GM18519 (cell line): Measurements from ENCODE around the gene LAMA3.

Source experiments
- ATAC-seq: cut with Tn5 transposase; IDR thresholded peaks from one replicate; pipeline ENCODE4 v1.9.1; 2021; ENCODE audit warnings: mild to moderate bottlenecking, moderate library complexity; ENCODE audit not compliant: unreplicated experiment, low FRiP score

LAMA3 gene

GRCh38 chr18:23758281-23758680, 69.0 kb downstream of the LAMA3 start:
- ATAC-seq = no peak

- ATAC-seq = no peak
These were observed 72.7 kb downstream of the LAMA3 start for GRCh38 chr18:23761941-23762340.

DNA sequence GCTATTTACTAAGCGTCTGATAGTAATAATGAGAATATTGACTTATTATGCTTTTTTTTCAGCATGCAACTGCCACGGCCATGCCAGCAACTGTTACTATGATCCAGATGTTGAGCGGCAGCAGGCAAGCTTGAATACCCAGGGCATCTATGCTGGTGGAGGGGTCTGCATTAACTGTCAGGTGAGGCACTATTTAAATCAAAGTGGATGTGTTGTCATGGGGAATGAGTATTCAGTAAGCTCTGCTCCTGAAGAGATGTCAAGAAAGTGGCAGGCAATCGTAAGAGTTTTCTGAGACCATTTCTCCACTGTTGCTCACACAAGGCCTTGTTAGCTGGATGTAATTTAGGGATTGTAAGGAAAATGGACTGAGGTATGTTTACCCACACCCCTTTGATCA, 74.1 kb downstream of the LAMA3 start:
- ATAC-seq = no peak

- no peak for ATAC-seq
These were observed 76.7 kb downstream of the LAMA3 start for GRCh38 chr18:23765931-23766330.

GRCh38 chr18:23772327-23773024, 83.2 kb downstream of the LAMA3 start:
- ATAC-seq = no peak

- no peak for ATAC-seq
These were observed 87.1 kb downstream of the LAMA3 start for GRCh38 chr18:23776306-23776705.

DNA sequence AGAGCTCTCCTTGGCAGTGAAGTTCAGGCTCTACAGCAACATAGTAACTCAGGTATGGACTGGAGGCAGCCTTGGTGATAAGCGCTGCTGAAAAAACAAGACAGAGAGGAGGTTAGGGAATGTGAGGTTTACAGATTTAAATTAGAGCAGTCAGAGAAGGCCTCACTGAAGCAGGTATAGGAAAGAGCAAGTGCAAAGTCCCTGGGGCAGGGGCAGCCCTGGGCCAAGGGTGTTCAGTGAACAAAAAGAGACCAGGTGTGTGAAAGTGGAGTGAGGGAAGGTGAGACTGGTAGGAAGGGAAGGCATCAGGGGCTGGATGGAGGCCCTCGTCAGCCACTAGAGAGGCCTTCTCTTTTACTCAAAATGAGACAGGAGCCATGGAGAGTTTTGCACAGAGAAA, 89.6 kb downstream of the LAMA3 start:
- no peak for ATAC-seq

DNA sequence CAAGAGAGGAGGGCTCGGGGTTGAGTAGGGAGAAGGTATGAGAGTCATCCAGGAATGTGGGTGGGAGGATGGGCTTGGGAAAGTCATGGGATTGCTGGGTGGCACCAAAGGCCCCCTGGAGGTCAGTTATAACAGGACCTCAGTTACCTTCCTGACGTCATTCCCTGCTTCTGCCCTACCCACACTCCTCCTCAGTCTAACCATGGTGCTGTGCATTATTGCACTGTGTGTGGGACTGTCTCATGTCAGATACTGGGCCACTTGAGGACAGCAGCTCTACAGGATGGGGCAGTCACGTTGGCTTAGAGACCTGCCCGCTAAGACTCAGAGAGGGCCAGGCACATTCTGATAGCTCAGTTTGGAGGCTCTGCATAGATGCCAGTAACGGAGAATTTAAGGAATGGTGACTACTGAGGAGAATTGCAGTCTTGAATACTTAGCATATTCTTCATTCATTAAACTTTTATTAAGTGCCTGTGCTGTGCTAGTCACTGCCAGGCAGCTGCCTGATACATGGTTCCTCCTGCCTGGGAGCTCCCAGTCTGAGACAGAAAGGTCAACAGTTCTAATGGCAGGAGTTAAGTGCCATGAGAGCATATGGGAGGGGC, 90.5 kb downstream of the LAMA3 start:
- ATAC-seq = no peak

DNA sequence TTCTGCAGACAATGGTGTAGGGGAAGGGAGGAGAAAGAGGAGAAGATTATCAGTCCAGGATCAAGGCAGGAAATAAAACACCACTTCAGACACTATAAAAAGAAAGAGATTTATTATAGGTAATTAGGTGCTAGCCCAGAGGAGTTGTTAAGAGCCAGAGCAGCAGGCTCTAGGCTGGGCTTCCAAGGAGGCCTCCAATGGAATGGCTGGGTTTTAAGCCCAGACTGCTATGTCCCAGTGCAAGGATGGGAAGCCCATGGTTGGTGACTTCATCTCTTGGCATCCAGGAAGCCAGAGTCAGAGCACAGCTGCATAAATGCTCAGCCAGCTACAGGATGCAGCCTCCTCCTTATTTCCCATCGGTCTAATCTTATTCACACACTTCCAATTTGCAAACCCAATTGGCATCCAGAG, 95.6 kb downstream of the LAMA3 start:
- ATAC-seq = no peak

DNA sequence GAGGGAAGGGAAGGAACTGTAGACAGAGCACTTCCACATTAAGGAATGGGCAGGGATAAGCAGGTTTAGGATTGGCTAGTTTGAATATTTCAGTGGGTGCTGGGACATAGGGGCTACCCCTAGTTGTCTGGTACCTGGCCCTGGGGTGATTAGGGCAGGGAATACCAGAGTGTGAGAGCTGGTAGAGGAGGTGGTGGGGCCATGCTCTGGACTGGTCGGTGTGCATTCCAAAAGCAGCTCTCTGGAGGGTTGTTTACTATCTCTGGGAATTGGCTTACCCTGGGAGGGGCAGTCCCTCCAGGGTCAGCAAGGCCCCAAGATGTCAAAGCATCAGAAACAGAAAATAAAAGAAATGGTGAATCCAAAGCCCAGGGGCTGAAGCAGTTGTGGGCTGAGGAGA, 103.8 kb downstream of the LAMA3 start:
- no peak for ATAC-seq

- ATAC-seq = no peak
These were observed 105.0 kb downstream of the LAMA3 start for GRCh38 chr18:23793985-23794867.

DNA sequence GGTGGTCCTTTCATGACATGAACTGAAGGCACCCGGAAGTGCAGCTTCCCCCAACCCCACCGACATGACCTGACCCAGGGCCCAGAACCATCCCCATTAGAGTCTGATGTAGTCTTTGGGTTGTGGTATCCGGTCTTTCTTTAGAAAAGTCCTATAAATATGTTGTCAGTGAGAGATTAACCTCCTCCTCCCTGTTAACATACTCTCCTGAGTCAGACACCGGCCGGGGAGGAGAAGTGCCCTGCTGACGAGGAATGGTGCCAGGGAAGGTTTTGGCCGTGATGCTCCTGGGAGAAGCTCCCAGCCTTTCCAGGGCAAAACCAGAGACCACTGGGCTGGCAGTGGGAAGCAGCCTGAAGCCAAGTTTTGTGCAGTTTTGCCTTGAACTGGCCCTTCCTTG, 109.0 kb downstream of the LAMA3 start:
- ATAC-seq = no peak

DNA sequence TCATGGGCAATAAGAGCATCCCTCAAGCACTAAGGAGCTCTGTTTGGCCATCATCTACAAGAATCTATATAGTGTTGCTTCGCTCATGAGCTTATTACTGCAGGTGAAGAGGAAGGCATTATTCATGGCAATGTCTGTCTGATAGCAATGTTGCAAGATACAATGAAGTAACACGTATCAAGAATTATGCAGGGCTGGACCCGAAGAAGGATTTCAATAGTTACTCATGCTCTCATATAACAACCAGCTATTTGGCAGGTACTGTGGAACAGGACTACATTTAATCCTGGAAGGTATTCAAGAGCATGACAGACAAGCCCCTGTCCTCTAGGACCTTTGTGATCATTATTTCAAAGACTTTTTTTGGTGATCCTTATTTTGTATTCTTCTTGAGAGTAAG, 109.6 kb downstream of the LAMA3 start:
- no peak for ATAC-seq

GRCh38 chr18:23799540-23799939, 110.3 kb downstream of the LAMA3 start:
- ATAC-seq = no peak

GRCh38 chr18:23800902-23801301, 111.6 kb downstream of the LAMA3 start:
- no peak for ATAC-seq

- no peak for ATAC-seq
These were observed 113.6 kb downstream of the LAMA3 start for GRCh38 chr18:23802817-23803216.

GRCh38 chr18:23803755-23804154, 114.5 kb downstream of the LAMA3 start:
- ATAC-seq = no peak

DNA sequence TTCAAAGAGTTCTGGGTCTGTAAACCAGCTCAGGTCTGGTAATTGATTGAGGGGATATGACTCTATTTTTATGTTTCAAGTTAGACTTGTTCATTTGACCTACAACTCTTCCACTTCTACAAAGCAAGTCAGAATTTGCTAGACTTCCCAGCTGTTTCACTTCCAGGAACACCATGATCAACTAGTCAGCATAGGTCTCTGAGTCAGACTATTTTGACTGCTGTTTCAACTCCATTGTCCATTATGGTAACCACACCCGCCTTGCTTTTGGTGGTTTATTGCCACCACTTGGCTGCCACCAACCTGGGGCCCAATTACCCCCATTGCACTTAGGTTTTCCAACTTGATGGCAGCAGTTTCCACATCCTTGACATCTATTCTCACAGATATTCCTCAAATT, 116.6 kb downstream of the LAMA3 start:
- ATAC-seq = no peak

DNA sequence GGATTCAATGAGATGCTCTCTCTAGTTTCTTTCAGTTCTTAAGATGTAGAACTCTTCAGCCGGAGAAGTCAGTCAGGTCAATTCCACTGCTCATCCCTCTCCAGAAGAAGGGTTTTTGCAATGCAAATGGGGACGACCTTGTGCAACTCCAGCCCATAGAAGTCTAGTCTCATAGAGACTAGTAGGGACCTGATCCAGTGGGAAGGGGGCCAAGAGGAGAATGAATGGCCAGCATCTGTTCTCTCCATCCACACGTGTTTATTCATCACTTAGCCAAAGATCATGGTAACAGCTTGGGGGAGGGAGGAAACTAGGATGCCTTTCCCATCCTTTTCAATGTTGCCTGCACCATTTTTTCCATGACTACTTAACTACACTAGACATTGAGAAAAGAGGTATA, 120.2 kb downstream of the LAMA3 start:
- ATAC-seq = no peak

- no peak for ATAC-seq
These were observed 121.1 kb downstream of the LAMA3 start for GRCh38 chr18:23810396-23810795.

GRCh38 chr18:23811176-23811575, 121.9 kb downstream of the LAMA3 start:
- ATAC-seq = no peak
